H9 (cell line): Measurements from ENCODE around the gene SKIDA1. TPM values are rescaled to one million over a fixed set of nuclear protein-coding genes. Genes with fewer than 3 reads are reported as not detected.

Experiments used
- DNase-seq: peaks from one replicate; pipeline ENCODE4 v3.0.0-alpha.2; 2017
- H2AFZ ChIP-seq: one replicate; pipeline ENCODE4 v1.6.1; 2013; ENCODE audit warnings: mild to moderate bottlenecking, low read length, control low read depth, moderate library complexity
- H2AK5ac ChIP-seq: 2 replicates; pipeline ENCODE4 v1.6.1; 2013; ENCODE audit warnings: low read length, control low read depth, mixed read lengths; ENCODE audit not compliant: insufficient read length
- H2BK120ac ChIP-seq: one replicate; pipeline ENCODE4 v1.6.1; 2013; ENCODE audit warnings: low read depth, mild to moderate bottlenecking, low read length, control low read depth, inconsistent platforms; ENCODE audit not compliant: poor library complexity, severe bottlenecking
- H2BK12ac ChIP-seq: 2 replicates; pipeline ENCODE4 v1.6.1; 2013; ENCODE audit warnings: low read length, control low read depth, mixed read lengths, low read depth; ENCODE audit not compliant: insufficient read length
- H2BK15ac ChIP-seq: 2 replicates; pipeline ENCODE4 v1.6.1; 2013; ENCODE audit warnings: low read depth, low read length, control low read depth
- H2BK20ac ChIP-seq: one replicate; pipeline ENCODE4 v1.6.1; 2013; ENCODE audit warnings: low read depth, mild to moderate bottlenecking, low read length, control low read depth, inconsistent platforms; ENCODE audit not compliant: poor library complexity, severe bottlenecking
- H2BK5ac ChIP-seq: 2 replicates; pipeline ENCODE4 v1.6.1; 2013; ENCODE audit warnings: low read length, control low read depth, mixed read lengths; ENCODE audit not compliant: insufficient read length
- H3K14ac ChIP-seq: 2 replicates; pipeline ENCODE4 v1.6.1; 2013; ENCODE audit warnings: low read length, control low read depth; ENCODE audit not compliant: insufficient read depth
- H3K18ac ChIP-seq: 2 replicates; pipeline ENCODE4 v1.6.1; 2013; ENCODE audit warnings: low read depth, mild to moderate bottlenecking, mixed read lengths, low read length, control low read depth; ENCODE audit not compliant: insufficient read length
- H3K23ac ChIP-seq: 2 replicates; pipeline ENCODE4 v1.6.1; 2013; ENCODE audit warnings: low read length, control low read depth, mixed read lengths, low read depth; ENCODE audit not compliant: insufficient read length
- H3K23me2 ChIP-seq: 2 replicates; pipeline ENCODE4 v1.6.1; 2013; ENCODE audit warnings: low read depth, mild to moderate bottlenecking, mixed read lengths, low read length, control low read depth; ENCODE audit not compliant: insufficient read length, poor library complexity, severe bottlenecking
- H3K27ac ChIP-seq: 2 replicates; pipeline ENCODE4 v1.5.1; 2013; ENCODE audit warnings: low read length, control low read depth, mixed read lengths, low read depth; ENCODE audit not compliant: insufficient read length
- H3K27me3 ChIP-seq: 2 replicates; pipeline ENCODE4 v1.6.1; 2013; ENCODE audit warnings: low read length, control low read depth, inconsistent platforms; ENCODE audit not compliant: insufficient read depth
- H3K4ac ChIP-seq: 2 replicates; pipeline ENCODE4 v1.6.1; 2013; ENCODE audit warnings: low read depth, mild to moderate bottlenecking, control low read depth, inconsistent platforms, low read length, moderate library complexity
- H3K4me1 ChIP-seq: 2 replicates; pipeline ENCODE4 v1.6.1; 2013; ENCODE audit warnings: low read length, control low read depth, inconsistent platforms; ENCODE audit not compliant: insufficient read depth
- H3K4me2 ChIP-seq: 2 replicates; pipeline ENCODE4 v1.6.1; 2013; ENCODE audit warnings: low read length, control low read depth, mixed read lengths; ENCODE audit not compliant: insufficient read length, insufficient read depth
- H3K56ac ChIP-seq: 2 replicates; pipeline ENCODE4 v1.6.1; 2013; ENCODE audit warnings: low read depth, mild to moderate bottlenecking, mixed read lengths, low read length, control low read depth; ENCODE audit not compliant: insufficient read length
- H3K79me1 ChIP-seq: 2 replicates; pipeline ENCODE4 v1.6.1; 2013; ENCODE audit warnings: low read depth, mild to moderate bottlenecking, moderate library complexity, low read length, control low read depth, inconsistent platforms; ENCODE audit not compliant: insufficient read depth, poor library complexity, severe bottlenecking
- H3K79me2 ChIP-seq: 2 replicates; pipeline ENCODE4 v1.6.1; 2013; ENCODE audit warnings: low read length, control low read depth, inconsistent platforms; ENCODE audit not compliant: insufficient read depth
- H3K9ac ChIP-seq: 2 replicates; pipeline ENCODE4 v1.6.1; 2013; ENCODE audit warnings: low read length, control low read depth, mixed read lengths; ENCODE audit not compliant: insufficient read length; ENCODE audit errors: extremely low read depth
- H3K9me3 ChIP-seq: one replicate; pipeline ENCODE4 v1.6.1; 2013; ENCODE audit warnings: low read depth, low read length, inconsistent platforms; ENCODE audit not compliant: control insufficient read depth
- H3T11ph ChIP-seq: one replicate; pipeline ENCODE4 v1.6.1; 2013; ENCODE audit warnings: mild to moderate bottlenecking, low read length, control low read depth, inconsistent platforms
- H4K20me1 ChIP-seq: one replicate; pipeline ENCODE4 v1.6.1; 2013; ENCODE audit not compliant: control insufficient read depth, insufficient read length, insufficient read depth
- H4K5ac ChIP-seq: 2 replicates; pipeline ENCODE4 v1.6.1; 2013; ENCODE audit warnings: low read depth, mild to moderate bottlenecking, mixed read lengths, low read length, control low read depth; ENCODE audit not compliant: insufficient read length
- H4K8ac ChIP-seq: replicated peaks from 2 replicates; pipeline ENCODE4 v1.6.1; 2013; ENCODE audit warnings: low read length, control low read depth, mixed read lengths, low read depth; ENCODE audit not compliant: insufficient read length
- H4K91ac ChIP-seq: 2 replicates; pipeline ENCODE4 v1.6.1; 2013; ENCODE audit warnings: low read depth, mild to moderate bottlenecking, moderate library complexity, mixed read lengths, low read length, control low read depth; ENCODE audit not compliant: insufficient read length
- H3K27ac Mint-ChIP-seq, 3 experiments: 2 replicates in 2 of 3; 3 replicates in 1 of 3; pipeline ENCODE4 v1.8.0; 2020 to 2021; ENCODE audit warnings: mixed read lengths in 3 of 3, mild to moderate bottlenecking in 1 of 3, moderate library complexity in 1 of 3
- H3K27me3 Mint-ChIP-seq: 2 replicates; pipeline ENCODE4 v1.8.0; 2021; ENCODE audit warnings: low read depth, mild to moderate bottlenecking, moderate library complexity, mixed read lengths
- H3K36me3 Mint-ChIP-seq, 3 experiments: 2 replicates in 2 of 3; 3 replicates in 1 of 3; pipeline ENCODE4 v1.8.0; 2020 to 2021; ENCODE audit warnings: low read depth in 3 of 3, mixed read lengths in 3 of 3; ENCODE audit not compliant: insufficient read depth in 1 of 3
- H3K4me1 Mint-ChIP-seq, 2 experiments: 2 replicates each; pipeline ENCODE4 v1.8.0; 2020; ENCODE audit warnings: mixed read lengths in 2 of 2
- H3K4me3 Mint-ChIP-seq, 2 experiments: 2 replicates in 1 of 2; 3 replicates in 1 of 2; pipeline ENCODE4 v1.8.0; 2020 to 2021; ENCODE audit warnings: mild to moderate bottlenecking in 2 of 2, mixed read lengths in 2 of 2, moderate library complexity in 1 of 2
- H3K9me3 Mint-ChIP-seq, 2 experiments: 2 replicates in 1 of 2; 3 replicates in 1 of 2; pipeline ENCODE4 v1.8.0; 2020; ENCODE audit warnings: mild to moderate bottlenecking in 2 of 2, mixed read lengths in 2 of 2, moderate library complexity in 1 of 2
- CTCF ChIP-seq: fragments of 200-600 bp; sonication (generic); conservative IDR thresholded peaks from 3 replicates; pipeline ENCODE4 v1.8.0; 2021; ENCODE audit warnings: antibody characterized with exemption, mild to moderate bottlenecking
- WGBS: extraction: QIAGEN DNeasy Blood & Tissue Kit; methylation state at CpG from one replicate; pipeline ENCODE4 v1.1.7; 2013; ENCODE audit warnings: missing lambda C conversion rate, low lambda C conversion rate, mixed read lengths; ENCODE audit not compliant: insufficient read length; ENCODE audit errors: extremely low coverage; 5-methylcytosine and 5-hydroxymethylcytosine counted together
- total RNA-seq: library from RNA; stranded (reverse); gene quantifications from 2 replicates; pipeline ENCODE4 v1.2.1, GENCODE V29; 2021

The SKIDA1 gene
- total RNA-seq, 1 experiment from 2014 or later, result 5.9 TPM

GRCh38 chr10:21498377-21498776 lies 27.1 kb downstream of the SKIDA1 start:
- Histone ChIP-seq H3K18ac (no peak overlapping the region), H4K20me1 (no peaks in the 10 kb centered on the region), H3K14ac (no peak overlapping the region), H2AK5ac (no peak overlapping the region), H2BK20ac (no peak overlapping the region), H3K56ac (no peak overlapping the region), H2BK5ac (no peak overlapping the region), H3K23me2 (peaks cover 38% of the 10 kb centered on the region), H2AFZ (no peak overlapping the region), H2BK12ac (no peak overlapping the region), H3K27ac (no peak overlapping the region), H4K91ac (no peak overlapping the region), H3T11ph (no peak overlapping the region), H4K8ac (no peak overlapping the region), H3K9me3 (no peaks in the 10 kb centered on the region), H3K4me2 (no peak overlapping the region), H3K79me1 (no peaks in the 10 kb centered on the region), H3K27me3 (peaks cover 19% of the 10 kb centered on the region; the same call in 1 of the 2 replicates), H3K4ac (no peak overlapping the region), H3K79me2 (no peaks in the 10 kb centered on the region), H2BK15ac (no peak overlapping the region), H3K23ac (no peak overlapping the region), H3K9ac (no peak overlapping the region), H3K4me1 (peaks cover 18% of the 10 kb centered on the region; the same call in 1 of the 2 replicates), H2BK120ac (no peak overlapping the region), H4K5ac (no peak overlapping the region)
- H3K27me3 Mint-ChIP-seq, result peaks cover 46% of the 10 kb centered on the region
- peaks cover 2 to 13% (median 9%) of the 10 kb centered on the region in 3 experiments; a peak in 5 of 7 replicates for H3K36me3 Mint-ChIP-seq
- peak overlapping the region; percentile 78 to 88; a peak in 4 of 5 replicates for H3K4me3 Mint-ChIP-seq
- H3K27ac Mint-ChIP-seq, result no peak overlapping the region
- H3K4me1 Mint-ChIP-seq, result peaks cover 59 to 65% of the 10 kb centered on the region in 2 experiments
- no peak for TF ChIP-seq CTCF
- no CpG with 5 or more reads among the region's 2 CpGs for whole genome bisulfite sequencing
- no peak for DNase-seq
- no peaks in the 10 kb centered on the region; a peak in 1 of 5 replicates for H3K9me3 Mint-ChIP-seq
